ENCODE measurements around the gene FLT1. TPM values are rescaled to one million over a fixed set of nuclear protein-coding genes. Genes with fewer than 3 reads are reported as not detected.

The FLT1 gene
- total RNA-seq, 2 experiments from 2014 or later = 1.6 to 2.5 TPM

- no peak for DNase-seq (ENCODE audit: low spot score)
- no peaks in the 10 kb centered on the region for H3K9me3 ChIP-seq (ENCODE audit: low read length)
- H3K4me3 ChIP-seq (ENCODE audit: low read depth, low read length, poor library complexity, severe bottlenecking) = no peak overlapping the region
- H3K9me2 ChIP-seq (ENCODE audit: insufficient read depth, low read length) = no peaks in the 10 kb centered on the region
- POLR2A ChIA-PET = no interaction called here
- no peaks in the 10 kb centered on the region for H4K20me1 ChIP-seq (ENCODE audit: insufficient read depth, low read length)
- H3K27ac ChIP-seq (ENCODE audit: low read depth, low read length, poor library complexity, severe bottlenecking) = no peak overlapping the region
- no peak overlapping the region for H2AFZ ChIP-seq (ENCODE audit: low read length)
- CTCF ChIA-PET (ENCODE audit: unreplicated experiment) = no interaction called here
- BruUV-seq (replicated peaks) = no TSS peak
- no peak overlapping the region for H3K4me2 ChIP-seq (ENCODE audit: low read length)
- H3K36me3 ChIP-seq (ENCODE audit: insufficient read depth, low read length) = no peaks in the 10 kb centered on the region
- intact Hi-C loops (cut with micrococcal nuclease; ENCODE audit: unreplicated experiment) = no loop called here
- H3K4me1 ChIP-seq (ENCODE audit: insufficient read depth, low read length, poor library complexity, severe bottlenecking) = peaks cover 6% of the 10 kb centered on the region
- no peak for TF ChIP-seq CTCF (conservative IDR thresholded peaks at IDR 0.05; ENCODE audit: low read length)
- TF ChIP-seq EZH2phosphoT487 (IDR thresholded peaks at IDR 0.05; ENCODE audit: borderline replicate concordance, low read depth, low read length) = no peak
- no peaks in the 10 kb centered on the region for H3K79me2 ChIP-seq (ENCODE audit: insufficient read depth, low read depth, low read length)
Measured at GRCh38 chr13:28532388-28533124, 37.6 kb upstream of the FLT1 start.

DNA sequence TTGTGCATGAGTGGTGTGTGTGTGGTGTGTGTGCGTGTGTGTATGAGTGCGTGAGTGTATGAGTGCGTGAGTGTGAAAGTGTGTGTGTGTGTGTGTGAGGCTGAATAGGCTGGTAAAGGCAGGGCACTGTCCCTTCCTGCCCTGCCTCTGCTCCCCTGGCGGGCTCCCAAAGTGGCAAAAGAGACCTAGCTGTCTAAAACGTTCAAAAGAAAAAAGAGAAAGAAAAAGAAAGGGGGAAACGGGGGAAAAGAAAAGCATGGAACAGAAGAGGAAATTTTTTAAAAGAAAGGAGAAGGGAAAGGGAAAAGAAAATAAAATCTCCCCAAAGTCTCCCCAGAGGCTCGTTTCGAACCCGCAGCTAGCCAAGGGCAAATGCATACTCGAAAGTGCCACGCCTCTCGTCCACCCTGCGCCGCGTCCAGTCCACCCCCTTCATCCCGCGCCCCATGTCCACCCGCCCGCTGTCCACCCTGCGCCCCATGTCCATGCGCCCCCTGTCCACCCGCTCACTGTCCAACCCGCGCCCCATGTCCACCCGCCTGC is 37.0 kb upstream of the FLT1 start:
- CTCF ChIA-PET (ENCODE audit: unreplicated experiment) = no interaction called here
- Histone ChIP-seq H2AFZ (ENCODE audit: low read length) (no peak overlapping the region), H3K9me2 (ENCODE audit: insufficient read depth, low read length) (no peaks in the 10 kb centered on the region), H3K36me3 (ENCODE audit: insufficient read depth, low read length) (no peaks in the 10 kb centered on the region), H3K27ac (ENCODE audit: low read depth, low read length, poor library complexity, severe bottlenecking) (no peak overlapping the region), H3K4me2 (ENCODE audit: low read length) (no peak overlapping the region), H3K4me3 (ENCODE audit: low read depth, low read length, poor library complexity, severe bottlenecking) (no peak overlapping the region), H3K9me3 (ENCODE audit: low read length) (no peaks in the 10 kb centered on the region), H4K20me1 (ENCODE audit: insufficient read depth, low read length) (no peaks in the 10 kb centered on the region), H3K79me2 (ENCODE audit: insufficient read depth, low read depth, low read length) (no peaks in the 10 kb centered on the region), H3K4me1 (ENCODE audit: insufficient read depth, low read length, poor library complexity, severe bottlenecking) (peaks cover 9% of the 10 kb centered on the region)
- DNase-seq (ENCODE audit: low spot score) = no peak
- intact Hi-C loops (cut with micrococcal nuclease; ENCODE audit: unreplicated experiment) = no loop called here
- BruUV-seq (replicated peaks) = no TSS peak
- no peak for TF ChIP-seq EZH2phosphoT487 (IDR thresholded peaks at IDR 0.05; ENCODE audit: borderline replicate concordance, low read depth, low read length)
- TF ChIP-seq CTCF (conservative IDR thresholded peaks at IDR 0.05; ENCODE audit: low read length) = no peak
- POLR2A ChIA-PET = interaction anchor here (0.7 kb wide), 1 partner anchor 1218 kb away, joined by 3 read pairs; no protein-coding TSS in a partner anchor

All from OCI-LY7 (cell line).